ENCODE data around the gene WDR77. TPM values are rescaled to one million over a fixed set of nuclear protein-coding genes. Genes with fewer than 3 reads are reported as not detected.

Gene WDR77
- total RNA-seq, 1 experiment from 2014 or later: 62.1 TPM

DNA sequence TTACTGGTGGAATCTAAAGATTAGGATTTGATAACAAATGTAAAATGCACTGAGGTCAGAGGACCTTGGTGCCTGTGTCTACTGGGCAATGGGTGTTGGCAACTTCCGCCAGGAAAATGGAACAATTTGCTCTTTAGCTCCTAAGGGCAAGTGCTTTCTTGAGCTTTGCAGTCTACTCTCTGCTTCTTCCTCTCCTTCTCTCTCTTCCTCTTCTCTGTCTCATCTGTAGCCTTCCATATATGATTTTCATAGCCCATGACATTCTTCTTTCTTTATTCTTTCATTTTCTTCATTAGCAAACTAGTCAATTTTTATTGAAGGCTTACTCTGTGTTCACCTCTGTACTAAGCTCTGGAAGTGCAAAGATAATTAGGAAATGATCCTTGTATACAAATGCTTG lies 57.0 kb downstream of the WDR77 start:
- DNase-seq: no peak
- intact Hi-C loops (cut with micrococcal nuclease): no loop called here
- ChIA-PET CTCF (no interaction called here), POLR2A (ENCODE audit: unreplicated experiment) (no interaction called here)
- no TSS peak for BruUV-seq (replicated peaks)
- H3K9ac ChIP-seq (ENCODE audit: low read length): no peak overlapping the region
- TF ChIP-seq, protein P1, sequence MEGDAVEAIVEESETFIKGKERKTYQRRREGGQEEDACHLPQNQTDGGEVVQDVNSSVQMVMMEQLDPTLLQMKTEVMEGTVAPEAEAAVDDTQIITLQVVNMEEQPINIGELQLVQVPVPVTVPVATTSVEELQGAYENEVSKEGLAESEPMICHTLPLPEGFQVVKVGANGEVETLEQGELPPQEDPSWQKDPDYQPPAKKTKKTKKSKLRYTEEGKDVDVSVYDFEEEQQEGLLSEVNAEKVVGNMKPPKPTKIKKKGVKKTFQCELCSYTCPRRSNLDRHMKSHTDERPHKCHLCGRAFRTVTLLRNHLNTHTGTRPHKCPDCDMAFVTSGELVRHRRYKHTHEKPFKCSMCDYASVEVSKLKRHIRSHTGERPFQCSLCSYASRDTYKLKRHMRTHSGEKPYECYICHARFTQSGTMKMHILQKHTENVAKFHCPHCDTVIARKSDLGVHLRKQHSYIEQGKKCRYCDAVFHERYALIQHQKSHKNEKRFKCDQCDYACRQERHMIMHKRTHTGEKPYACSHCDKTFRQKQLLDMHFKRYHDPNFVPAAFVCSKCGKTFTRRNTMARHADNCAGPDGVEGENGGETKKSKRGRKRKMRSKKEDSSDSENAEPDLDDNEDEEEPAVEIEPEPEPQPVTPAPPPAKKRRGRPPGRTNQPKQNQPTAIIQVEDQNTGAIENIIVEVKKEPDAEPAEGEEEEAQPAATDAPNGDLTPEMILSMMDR (conservative IDR thresholded peaks at IDR 0.05; ENCODE audit: low read depth, low read length): no peak
- TF ChIP-seq EZH2phosphoT487 (IDR thresholded peaks at IDR 0.05; ENCODE audit: borderline replicate concordance, low read length) (no peak), EZH2 (IDR thresholded peaks at IDR 0.05; ENCODE audit: low read length, unreplicated experiment) (no peak)
- no peak overlapping the region for H3K4me2 ChIP-seq (ENCODE audit: low read length)
- no peaks in the 10 kb centered on the region for H3F3A ChIP-seq (ENCODE audit: low read length, unreplicated experiment)
- H3K9me2 ChIP-seq (replicated peaks; ENCODE audit: low read length): no peaks in the 10 kb centered on the region
- H3K79me2 ChIP-seq (ENCODE audit: low read length): no peaks in the 10 kb centered on the region
- H2AFZ ChIP-seq (ENCODE audit: low read length): no peak overlapping the region
- no peak for ATAC-seq
- H3K27me3 ChIP-seq (ENCODE audit: low read length): peaks cover 62% of the 10 kb centered on the region
- H4K20me1 ChIP-seq (ENCODE audit: low read length): no peaks in the 10 kb centered on the region
- H3K4me1 ChIP-seq (ENCODE audit: insufficient read depth, low read length): no peaks in the 10 kb centered on the region
- H3K27ac ChIP-seq (ENCODE audit: low read length): no peak overlapping the region
- H3K36me3 ChIP-seq (ENCODE audit: low read depth, low read length): no peaks in the 10 kb centered on the region
- no peak overlapping the region for H3K4me3 ChIP-seq (ENCODE audit: low read length)
- H3K9me3 ChIP-seq (ENCODE audit: low read length): no peaks in the 10 kb centered on the region

Other genes with a start within 250 kb of the WDR77 start
- gene DENND2D, start 248.6 kb downstream of the WDR77 start, total RNA-seq (2014; rRNA removed): 3.2 and 4.0 TPM in 2 replicates
- 0.55 TPM in 1 of 2 replicates, not detected in the other for gene CHI3L2, start 221.5 kb downstream of the WDR77 start, total RNA-seq (2014; rRNA removed)
- gene CHIA, start 158.4 kb downstream of the WDR77 start, total RNA-seq (2014; rRNA removed): not detected in 2 replicates
- 7.8 and 8.2 TPM in 2 replicates for gene OVGP1, start 21.5 kb downstream of the WDR77 start, total RNA-seq (2014; rRNA removed)
- 448 and 612 TPM in 2 replicates for gene ATP5PB, start 208 bp upstream of the WDR77 start, total RNA-seq (2014; rRNA removed)
- 1.4 TPM in 1 of 2 replicates, not detected in the other for gene C1orf162, start 24.7 kb upstream of the WDR77 start, total RNA-seq (2014; rRNA removed)
- gene ADORA3, start 54.4 kb upstream of the WDR77 start, total RNA-seq (2014; rRNA removed): not detected in 2 replicates
- gene TMIGD3, start 54.4 kb upstream of the WDR77 start, total RNA-seq (2014; rRNA removed): not detected in 2 replicates
- gene RAP1A, start 170.5 kb upstream of the WDR77 start, total RNA-seq (2014; rRNA removed): 19.0 TPM in 2 replicates

All from PC-3 (cell line).